K562 (cell line): Measurements from ENCODE around the gene TMEM135. TPM values are rescaled to one million over a fixed set of nuclear protein-coding genes. Genes with fewer than 3 reads are reported as not detected.

Source experiments
- ATAC-seq: fragments of 200-7000 bp; cut with Tn5 transposase; 3 replicates; pipeline ENCODE4 v1.9.1; 2020; ENCODE audit warnings: moderate library complexity
- BruUV-seq: library from RNA; stranded (reverse); fragments of 400-500 nt; replicated peaks from 2 replicates; lab custom pipeline; 2021; lab: Mats Ljungman, UMichigan
- CTCF ChIA-PET: fragments of 300-600 bp; formaldehyde crosslinking; extraction: SDS; loops from one replicate; lab custom pipeline; 2021; ENCODE audit warnings: low intra/inter-chr PET ratio; lab: Yijun Ruan, JAX
- POLR2A ChIA-PET: fragments of 300-600, 350-650 bp; sonication (Branson Sonifier 250); formaldehyde crosslinking; extraction: SDS; loops from one replicate; lab custom pipeline; 2021; ENCODE audit warnings: antibody characterized with exemption, inconsistent platforms; lab: Yijun Ruan, JAX
- DNase-seq, 4 experiments: peaks; one replicate each; pipeline versions ENCODE4 v3.0.0 to v3.0.0-alpha.2; 2011 to 2018; ENCODE audit warnings: low spot score in 3 of 4, mixed read lengths in 3 of 4; ENCODE audit errors: extremely low read depth in 1 of 4
- FAIRE-seq: peaks from 2 replicates; lab custom pipeline; 2011; peaks lifted over from hg19 to GRCh38; lab: Jason Lieb, UNC
- H2AFZ ChIP-seq: 2 replicates; pipeline ENCODE4 v1.6.0; 2011; ENCODE audit warnings: low read depth, low read length, control low read depth, inconsistent platforms
- H3K27ac ChIP-seq: fragments of 200-600 bp; 3 replicates; pipeline ENCODE4 v1.8.0; 2011; ENCODE audit warnings: low read depth, mild to moderate bottlenecking, control low read depth, inconsistent platforms, low read length, moderate library complexity, mixed read lengths; ENCODE audit errors: extremely low read depth
- H3K27me3 ChIP-seq, 2 experiments: fragments of 300-600 bp in 1 of 2; 2 replicates in 1 of 2; 3 replicates in 1 of 2; pipeline versions ENCODE4 v1.6.0 to v1.8.0; 2011; ENCODE audit warnings: inconsistent platforms in 2 of 2, low read length in 2 of 2, mild to moderate bottlenecking in 1 of 2, mixed read lengths in 1 of 2, moderate library complexity in 1 of 2; ENCODE audit not compliant: control insufficient read depth in 2 of 2, insufficient read depth in 2 of 2
- H3K36me3 ChIP-seq: fragments of 300-600 bp; 3 replicates; pipeline ENCODE4 v1.8.0; 2011; ENCODE audit warnings: mild to moderate bottlenecking, low read length, inconsistent platforms; ENCODE audit not compliant: control insufficient read depth, insufficient read depth
- H3K4me1 ChIP-seq, 2 experiments: fragments of 200-600 bp in 1 of 2; replicated peaks in 1 of 2; 2 replicates in 1 of 2; 3 replicates in 1 of 2; pipeline versions ENCODE4 v1.5.1 to v1.8.0; 2011; ENCODE audit warnings: inconsistent platforms in 2 of 2, low read length in 2 of 2, mild to moderate bottlenecking in 1 of 2, mixed read lengths in 1 of 2, moderate library complexity in 1 of 2; ENCODE audit not compliant: control insufficient read depth in 2 of 2, insufficient read depth in 2 of 2
- H3K4me2 ChIP-seq: 2 replicates; pipeline ENCODE4 v1.6.1; 2011; ENCODE audit warnings: low read length, control low read depth, inconsistent platforms, mixed read lengths; ENCODE audit not compliant: insufficient read depth
- H3K4me3 ChIP-seq: fragments of 200-600 bp; sonication (generic), shearing (Covaris generic); 2 replicates; pipeline ENCODE4 v1.5.1; 2016; ENCODE audit warnings: control low read depth, inconsistent platforms
- H3K79me2 ChIP-seq: fragments of 200-600 bp; 3 replicates; pipeline ENCODE4 v1.8.0; 2011; ENCODE audit warnings: low read length, inconsistent platforms; ENCODE audit not compliant: control insufficient read depth, insufficient read depth
- H3K9ac ChIP-seq, 2 experiments: 2 replicates each; pipeline versions ENCODE4 v1.6.0 to v1.6.1; 2011; ENCODE audit warnings: low read depth in 2 of 2, low read length in 2 of 2, control low read depth in 1 of 2, inconsistent platforms in 1 of 2, mild to moderate bottlenecking in 1 of 2, mixed read lengths in 1 of 2; ENCODE audit not compliant: insufficient read depth in 1 of 2
- H3K9me1 ChIP-seq: one replicate; pipeline ENCODE4 v1.6.0; 2011; ENCODE audit warnings: inconsistent platforms, mild to moderate bottlenecking, low read length, moderate library complexity; ENCODE audit not compliant: control insufficient read depth, insufficient read depth
- H3K9me3 ChIP-seq: replicated peaks from 2 replicates; pipeline ENCODE4 v1.5.1; 2011; ENCODE audit warnings: low read depth, low read length, inconsistent platforms; ENCODE audit not compliant: control insufficient read depth, insufficient read depth
- H4K20me1 ChIP-seq: replicated peaks from 2 replicates; pipeline ENCODE4 v1.6.1; 2011; ENCODE audit warnings: low read length, inconsistent platforms, mixed read lengths; ENCODE audit not compliant: control insufficient read depth, insufficient read depth
- DPF2 ChIP-seq: fragments of 450-650 bp; IDR thresholded peaks from 2 replicates; pipeline ENCODE4 v1.6.1; 2016
- EP400 ChIP-seq: fragments of 450-650 bp; IDR thresholded peaks from 2 replicates; pipeline ENCODE4 v1.6.1; 2017; ENCODE audit warnings: antibody characterized with exemption, mild to moderate bottlenecking, moderate library complexity
- GATA2 ChIP-seq: sonication (generic); formaldehyde crosslinking; IDR thresholded peaks from 2 replicates; pipeline ENCODE4 v1.4.0; 2020; ENCODE audit warnings: mild to moderate bottlenecking, missing genetic modification reagents
- MEF2A ChIP-seq: IDR thresholded peaks from 2 replicates; pipeline ENCODE4 v1.6.1; 2011; ENCODE audit warnings: low read depth, mild to moderate bottlenecking, low read length, moderate library complexity; ENCODE audit not compliant: control insufficient read depth
- POLR2H ChIP-seq: IDR thresholded peaks from 2 replicates; pipeline ENCODE4 v1.6.1; 2016; ENCODE audit warnings: missing genetic modification characterization, low read depth, mild to moderate bottlenecking, control low read depth, missing compliant biosample characterization, moderate library complexity
- RAD21 ChIP-seq, 2 experiments: fragments of 250-450 bp in 1 of 2; fragments of 450-650 bp in 1 of 2; sonication (Bioruptor Pico) in 1 of 2; formaldehyde crosslinking in 1 of 2; IDR thresholded peaks in 1 of 2; conservative IDR thresholded peaks in 1 of 2; 2 replicates each; pipeline versions ENCODE4 v1.4.0 to v1.8.0; 2020 to 2022; ENCODE audit warnings: mild to moderate bottlenecking in 2 of 2, moderate library complexity in 1 of 2
- SAP30 ChIP-seq: fragments of 200-600 bp; sonication (generic); IDR thresholded peaks from 2 replicates; pipeline ENCODE4 v1.6.1; 2012; ENCODE audit warnings: borderline replicate concordance, low read depth, mild to moderate bottlenecking, moderate library complexity, low read length, control low read depth, inconsistent platforms; ENCODE audit not compliant: insufficient read depth, poor library complexity, severe bottlenecking
- ZNF12 ChIP-seq: sonication (generic); formaldehyde crosslinking; IDR thresholded peaks from 2 replicates; pipeline ENCODE4 v1.4.0; 2020; ENCODE audit warnings: mild to moderate bottlenecking, missing genetic modification reagents
- WGBS: fragments of 100-300 bp; shearing (Covaris generic); methylation state at CpG from one replicate; pipeline ENCODE4 v1.1.6; 2016; ENCODE audit warnings: low coverage, mixed read lengths; ENCODE audit not compliant: insufficient coverage; ENCODE audit errors: missing lambda C conversion rate; 5-methylcytosine and 5-hydroxymethylcytosine counted together
- in situ Hi-C: fragments of 300-500 bp; cut with MboI; formaldehyde crosslinking; loops from 4 replicates; pipeline ENCODE4 v1.15.0; 2018; ENCODE audit warnings: inconsistent platforms, mixed read lengths
- intact Hi-C: fragments of 100-400 bp; cut with micrococcal nuclease; formaldehyde crosslinking; loops from 2 replicates; pipeline ENCODE4 v1.14.2; 2022
- polyA plus RNA-seq, 8 experiments: library from polyadenylated mRNA; depleted of rRNA in 4 of 8; stranded (reverse) in 5 of 8; unstranded in 3 of 8; fragments of >200 nt; fragmentation: Nextera tagmentation in 2 of 8; fragmentation: Illumina TruSeq in 1 of 8; extraction: Ambion mirVana in 2 of 8; extraction: Trizol in 1 of 8; gene quantifications; 2 replicates each; pipeline versions ENCODE4 v1.2.1 to v1.2.3, GENCODE V29; 2011 to 2014; ENCODE audit warnings: inconsistent platforms in 1 of 8, missing spikeins in 1 of 8
- total RNA-seq, 7 experiments: library from RNA; depleted of rRNA in 6 of 7; stranded (reverse); fragments of >200 nt in 6 of 7; fragmentation: Illumina TruSeq in 2 of 7; extraction: Trizol in 2 of 7; gene quantifications; 2 replicates each; pipeline versions ENCODE4 v1.2.1 to v1.2.3, GENCODE V29; 2011 to 2021; ENCODE audit warnings: low replicate concordance in 1 of 7
- TF ChIP-seq, protein P1 (sequence below), 3 experiments: IDR thresholded peaks in 2 of 3; conservative IDR thresholded peaks in 1 of 3; 2 replicates each; pipeline ENCODE4 v1.5.1; 2011 to 2012; ENCODE audit warnings: low read length in 3 of 3, mild to moderate bottlenecking in 3 of 3, control low read depth in 2 of 3, improper control_type of control experiment in 1 of 3, inconsistent platforms in 1 of 3, low read depth in 1 of 3, mixed read lengths in 1 of 3, moderate library complexity in 1 of 3; ENCODE audit not compliant: insufficient read depth in 2 of 3
- TF ChIP-seq, protein P2 (sequence below): fragments of 450-650 bp; formaldehyde crosslinking; IDR thresholded peaks from 2 replicates; pipeline ENCODE4 v1.4.0; 2020; ENCODE audit warnings: mild to moderate bottlenecking, moderate library complexity

TMEM135 gene
- total and polyA plus RNA-seq, 9 of the 15 experiments (the other 6 are each of a cell fraction or from before 2014, with no cell fraction given): 17.3 to 53.6 (median 24.9) TPM

DNA sequence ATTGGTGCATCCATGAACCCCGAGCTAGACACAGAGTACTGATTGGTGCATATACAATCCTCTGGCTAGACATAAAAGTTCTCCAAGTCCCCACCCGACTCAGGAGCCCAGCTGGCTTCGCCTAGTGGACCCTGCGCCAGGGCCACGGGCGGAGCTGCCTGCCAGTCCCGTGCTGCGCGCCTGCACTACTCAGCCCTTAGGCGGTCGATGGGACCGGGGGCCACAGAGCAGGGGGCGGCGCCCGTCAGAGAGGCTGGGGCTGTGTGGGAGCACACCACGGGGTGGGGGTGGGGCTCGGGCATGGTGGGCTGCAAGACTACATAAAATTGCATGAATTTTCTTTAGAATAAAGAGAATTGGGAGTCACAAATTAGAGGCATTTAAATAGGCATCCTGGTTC lies 248.6 kb downstream of the TMEM135 start:
- no peaks in the 10 kb centered on the region for H3K79me2 ChIP-seq
- ChIA-PET CTCF (no interaction called here), POLR2A (no interaction called here)
- no peaks in the 10 kb centered on the region for H3K9me1 ChIP-seq
- no peaks in the 10 kb centered on the region for H4K20me1 ChIP-seq
- no peaks in the 10 kb centered on the region for H3K36me3 ChIP-seq
- intact Hi-C loops (no loop called here), in situ Hi-C loops (loop anchor here (10.0 kb wide), 1 partner anchor 422 kb away; no protein-coding TSS in a partner anchor)
- H3K9ac ChIP-seq: no peak overlapping the region
- H3K4me1 ChIP-seq: no peaks in the 10 kb centered on the region
- FAIRE-seq: no peak
- no peaks in the 10 kb centered on the region for H3K27me3 ChIP-seq
- H3K4me3 ChIP-seq: no peak overlapping the region
- no peak overlapping the region for H2AFZ ChIP-seq
- 91% methylated on average over 16 of the region's 17 CpGs for WGBS
- no peak for ATAC-seq
- H3K27ac ChIP-seq: no peak overlapping the region
- H3K9me3 ChIP-seq: no peaks in the 10 kb centered on the region; the same call in 1 of the 2 replicates
- TF ChIP-seq DPF2 (no peak), SAP30 (no peak)
- H3K4me2 ChIP-seq: no peak overlapping the region
- BruUV-seq: no TSS peak
- no peak for DNase-seq

DNA sequence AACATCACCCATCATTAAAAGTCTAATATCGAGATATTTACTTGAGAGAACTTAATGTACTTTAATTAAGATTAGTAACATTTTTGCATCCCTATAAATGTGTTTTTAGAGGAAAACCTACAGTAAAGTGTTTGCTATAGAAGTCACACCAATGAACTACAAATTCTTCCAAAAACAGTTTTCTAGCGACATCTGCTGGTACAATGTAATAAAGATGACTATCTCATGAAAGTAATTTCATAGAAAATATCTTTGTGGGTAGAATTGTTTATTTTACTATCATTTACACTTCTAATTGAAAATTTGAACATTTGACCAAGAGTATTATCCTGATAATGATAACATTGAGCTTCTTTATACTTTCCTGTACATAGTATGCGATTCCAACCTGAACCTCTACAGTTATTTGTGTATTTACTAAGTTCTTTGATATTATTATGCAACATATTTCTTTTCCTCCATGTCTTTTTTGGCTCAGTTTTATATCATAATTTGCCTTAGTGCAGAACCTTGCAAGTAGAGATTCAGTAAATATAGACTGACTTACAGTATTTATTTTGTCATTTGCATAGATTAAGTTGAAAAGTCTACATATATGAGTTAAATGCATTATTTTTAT lies 252.7 kb downstream of the TMEM135 start:
- ATAC-seq (peak; percentile 80), FAIRE-seq (no peak), DNase-seq (peak; percentile 25 to 72 (median 33))
- no TSS peak for BruUV-seq
- ChIA-PET POLR2A (interaction anchor here (1.6 kb wide), 1 partner anchor 366 kb away, joined by 4 read pairs; no protein-coding TSS in a partner anchor), CTCF (interaction anchor here (0.7 to 1.6 kb wide), 4 partner anchors 295 to 420 kb away, joined by 3 to 13 read pairs (median 7); no protein-coding TSS in a partner anchor)
- no peak overlapping the region for H2AFZ ChIP-seq
- no peaks in the 10 kb centered on the region for H3K9me1 ChIP-seq
- in situ Hi-C loops (no loop called here), intact Hi-C loops (loop anchor here (1.0 to 5.0 kb wide), 4 partner anchors 193 to 420 kb away; no protein-coding TSS in a partner anchor)
- no peaks in the 10 kb centered on the region for H4K20me1 ChIP-seq
- H3K79me2 ChIP-seq: no peaks in the 10 kb centered on the region
- H3K4me3 ChIP-seq: no peak overlapping the region
- 1% methylated on average over 3 of the region's 3 CpGs for WGBS
- H3K9me3 ChIP-seq: no peaks in the 10 kb centered on the region; the same call in 1 of the 2 replicates
- no peaks in the 10 kb centered on the region for H3K4me1 ChIP-seq
- no peak overlapping the region for H3K4me2 ChIP-seq
- no peak overlapping the region for H3K27ac ChIP-seq
- no peaks in the 10 kb centered on the region for H3K36me3 ChIP-seq
- no peak overlapping the region for H3K9ac ChIP-seq
- H3K27me3 ChIP-seq: no peaks in the 10 kb centered on the region
- TF ChIP-seq MEF2A (no peak), ZNF12 (no peak), EP400 (0 out of 2 replicates have a peak, but pooled peaks have one; percentile 16), RAD21 (CRISPR knock-in tag; conservative IDR thresholded peaks at IDR 0.05 in 1 of 2, IDR thresholded peaks at IDR 0.05 in 1 of 2) (peak; percentile 88 to 90), GATA2 (peak; percentile 43), POLR2H (peak; percentile 49)
- TF ChIP-seq, protein P1, sequence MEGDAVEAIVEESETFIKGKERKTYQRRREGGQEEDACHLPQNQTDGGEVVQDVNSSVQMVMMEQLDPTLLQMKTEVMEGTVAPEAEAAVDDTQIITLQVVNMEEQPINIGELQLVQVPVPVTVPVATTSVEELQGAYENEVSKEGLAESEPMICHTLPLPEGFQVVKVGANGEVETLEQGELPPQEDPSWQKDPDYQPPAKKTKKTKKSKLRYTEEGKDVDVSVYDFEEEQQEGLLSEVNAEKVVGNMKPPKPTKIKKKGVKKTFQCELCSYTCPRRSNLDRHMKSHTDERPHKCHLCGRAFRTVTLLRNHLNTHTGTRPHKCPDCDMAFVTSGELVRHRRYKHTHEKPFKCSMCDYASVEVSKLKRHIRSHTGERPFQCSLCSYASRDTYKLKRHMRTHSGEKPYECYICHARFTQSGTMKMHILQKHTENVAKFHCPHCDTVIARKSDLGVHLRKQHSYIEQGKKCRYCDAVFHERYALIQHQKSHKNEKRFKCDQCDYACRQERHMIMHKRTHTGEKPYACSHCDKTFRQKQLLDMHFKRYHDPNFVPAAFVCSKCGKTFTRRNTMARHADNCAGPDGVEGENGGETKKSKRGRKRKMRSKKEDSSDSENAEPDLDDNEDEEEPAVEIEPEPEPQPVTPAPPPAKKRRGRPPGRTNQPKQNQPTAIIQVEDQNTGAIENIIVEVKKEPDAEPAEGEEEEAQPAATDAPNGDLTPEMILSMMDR (IDR thresholded peaks at IDR 0.05 in 2 of 3, conservative IDR thresholded peaks at IDR 0.05 in 1 of 3; ENCODE audit: insufficient read depth in 2 of 3, low read depth in 1 of 3, low read length in 3 of 3): peak in 2 of 3 experiments; percentile 42 to 80; a peak in 3 of 6 replicates
- TF ChIP-seq, protein P2, sequence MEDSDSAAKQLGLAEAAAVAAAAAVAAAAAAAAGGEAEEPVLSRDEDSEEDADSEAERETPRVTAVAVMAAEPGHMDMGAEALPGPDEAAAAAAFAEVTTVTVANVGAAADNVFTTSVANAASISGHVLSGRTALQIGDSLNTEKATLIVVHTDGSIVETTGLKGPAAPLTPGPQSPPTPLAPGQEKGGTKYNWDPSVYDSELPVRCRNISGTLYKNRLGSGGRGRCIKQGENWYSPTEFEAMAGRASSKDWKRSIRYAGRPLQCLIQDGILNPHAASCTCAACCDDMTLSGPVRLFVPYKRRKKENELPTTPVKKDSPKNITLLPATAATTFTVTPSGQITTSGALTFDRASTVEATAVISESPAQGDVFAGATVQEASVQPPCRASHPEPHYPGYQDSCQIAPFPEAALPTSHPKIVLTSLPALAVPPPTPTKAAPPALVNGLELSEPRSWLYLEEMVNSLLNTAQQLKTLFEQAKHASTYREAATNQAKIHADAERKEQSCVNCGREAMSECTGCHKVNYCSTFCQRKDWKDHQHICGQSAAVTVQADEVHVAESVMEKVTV: peak; percentile 84
